ENCODE results near the gene SPNS2. TPM values are rescaled to one million over a fixed set of nuclear protein-coding genes. Genes with fewer than 3 reads are reported as not detected.

Gene SPNS2
- polyA plus RNA-seq, 1 of the 3 experiments (the other 2 are of a cell fraction) = 0.08 TPM

DNA sequence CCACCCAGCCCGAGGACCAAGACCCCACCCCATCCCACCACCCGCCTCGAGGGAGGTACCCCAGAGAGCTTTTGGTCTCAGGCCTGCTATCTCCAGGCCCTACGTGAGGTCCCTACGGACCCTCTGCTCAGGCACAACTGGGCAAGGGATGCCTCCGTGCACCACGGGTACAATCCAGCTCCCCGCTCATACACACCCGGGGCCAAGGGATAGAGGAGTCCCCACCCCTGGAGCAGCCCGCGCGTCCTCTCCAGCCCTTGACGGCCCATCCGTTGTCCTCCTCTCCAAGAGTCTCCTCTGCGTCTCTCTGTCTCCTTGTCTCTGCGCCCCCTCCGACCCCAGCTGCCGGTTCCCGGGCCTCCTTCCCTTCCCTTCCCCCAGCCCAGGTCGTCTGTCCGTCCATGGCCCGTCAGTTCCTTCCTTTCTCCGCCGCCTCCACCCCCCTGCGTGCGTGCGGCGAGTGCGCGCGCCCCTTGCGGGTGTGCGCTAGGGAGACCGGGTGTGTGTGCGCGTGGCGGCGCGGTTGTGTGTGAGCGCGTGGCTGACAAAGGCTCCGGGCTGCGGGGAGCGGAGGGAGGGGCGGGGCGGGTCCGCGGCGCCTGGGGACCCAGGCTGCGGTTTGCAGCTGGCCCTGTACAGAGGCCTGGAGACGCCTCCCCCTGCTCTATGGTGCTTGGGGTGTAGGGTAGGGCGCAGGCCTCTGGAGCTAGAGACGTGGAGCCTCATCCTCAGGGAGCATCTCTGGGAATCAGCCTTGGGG is 930 bp downstream of the SPNS2 start (continued):
- no peak for TF ChIP-seq CHD2 (IDR thresholded peaks at IDR 0.05; ENCODE audit: low read length, partially characterized antibody)

DNA sequence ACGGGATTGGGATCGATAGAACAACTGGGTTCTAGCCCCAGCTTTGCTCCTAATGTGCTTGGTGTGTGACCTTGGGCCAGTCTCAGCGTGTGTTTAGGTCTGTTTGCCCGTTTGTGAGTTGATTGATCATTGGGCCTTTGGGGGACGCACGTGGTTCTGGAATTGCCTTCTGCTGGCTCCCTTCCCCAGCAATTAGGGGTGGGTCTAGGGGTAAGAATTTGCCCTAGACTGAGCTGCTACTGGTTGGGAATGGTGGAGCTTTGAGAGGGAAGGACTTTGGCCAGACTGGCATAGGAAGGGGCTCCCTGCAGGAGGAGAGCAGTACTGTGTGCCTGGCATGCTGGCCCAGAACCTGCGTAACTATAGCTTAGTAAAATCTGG is 1.5 kb downstream of the SPNS2 start:
- DNase-seq = no peak
- Histone ChIP-seq H2AFZ (ENCODE audit: low read depth) (no peak overlapping the region), H4K20me1 (ENCODE audit: insufficient read depth) (0 out of 2 replicates have a peak, but pooled peaks cover 7% of the 10 kb centered on the region), H3K4me1 (ENCODE audit: control insufficient read depth in 1 of 2, insufficient read depth in 2 of 2, low read depth in 1 of 2, low read length in 1 of 2) (peaks cover 0 to 3% of the 10 kb centered on the region in 2 experiments; a peak in 1 of 4 replicates), H3F3A (replicated peaks; ENCODE audit: insufficient read depth) (peaks cover 5% of the 10 kb centered on the region), H3K9me2 (no peaks in the 10 kb centered on the region), H3K27ac (ENCODE audit: low read depth in 2 of 2, low read length in 1 of 2) (no peak overlapping the region), H3K79me2 (ENCODE audit: insufficient read depth) (no peaks in the 10 kb centered on the region), H3K9me3 (no peaks in the 10 kb centered on the region), H3K4me3 (ENCODE audit: low read depth in 2 of 2, low read length in 1 of 2) (no peak overlapping the region), H3K36me3 (replicated peaks in 1 of 2; ENCODE audit: control insufficient read depth in 1 of 2, insufficient read depth in 2 of 2, low read length in 1 of 2) (no peaks in the 10 kb centered on the region), H3K4me2 (no peak overlapping the region), H3K27me3 (ENCODE audit: insufficient read depth) (peaks cover 35% of the 10 kb centered on the region), H3K9ac (no peak overlapping the region)
- WGBS (ENCODE audit: low lambda C conversion rate) = 34% methylated on average over 7 of the region's 7 CpGs
- POLR2A ChIA-PET = no interaction called here
- TF ChIP-seq SIN3A (IDR thresholded peaks at IDR 0.05; ENCODE audit: borderline replicate concordance, low read depth, low read length) (no peak), NFIC (IDR thresholded peaks at IDR 0.05; ENCODE audit: borderline replicate concordance) (no peak), SMC3 (IDR thresholded peaks at IDR 0.05; ENCODE audit: low read depth, low read length) (no peak), FOXJ3 (CRISPR knock-in tag; IDR thresholded peaks at IDR 0.05) (no peak), MEF2A (IDR thresholded peaks at IDR 0.05; ENCODE audit: borderline replicate concordance, low read depth) (no peak), RCOR1 (IDR thresholded peaks at IDR 0.05; ENCODE audit: low read length) (no peak)
- TF ChIP-seq, protein P1, sequence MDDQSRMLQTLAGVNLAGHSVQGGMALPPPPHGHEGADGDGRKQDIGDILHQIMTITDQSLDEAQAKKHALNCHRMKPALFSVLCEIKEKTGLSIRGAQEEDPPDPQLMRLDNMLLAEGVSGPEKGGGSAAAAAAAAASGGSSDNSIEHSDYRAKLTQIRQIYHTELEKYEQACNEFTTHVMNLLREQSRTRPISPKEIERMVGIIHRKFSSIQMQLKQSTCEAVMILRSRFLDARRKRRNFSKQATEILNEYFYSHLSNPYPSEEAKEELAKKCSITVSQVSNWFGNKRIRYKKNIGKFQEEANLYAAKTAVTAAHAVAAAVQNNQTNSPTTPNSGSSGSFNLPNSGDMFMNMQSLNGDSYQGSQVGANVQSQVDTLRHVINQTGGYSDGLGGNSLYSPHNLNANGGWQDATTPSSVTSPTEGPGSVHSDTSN (IDR thresholded peaks at IDR 0.05) = no peak
- TF ChIP-seq, protein P2, sequence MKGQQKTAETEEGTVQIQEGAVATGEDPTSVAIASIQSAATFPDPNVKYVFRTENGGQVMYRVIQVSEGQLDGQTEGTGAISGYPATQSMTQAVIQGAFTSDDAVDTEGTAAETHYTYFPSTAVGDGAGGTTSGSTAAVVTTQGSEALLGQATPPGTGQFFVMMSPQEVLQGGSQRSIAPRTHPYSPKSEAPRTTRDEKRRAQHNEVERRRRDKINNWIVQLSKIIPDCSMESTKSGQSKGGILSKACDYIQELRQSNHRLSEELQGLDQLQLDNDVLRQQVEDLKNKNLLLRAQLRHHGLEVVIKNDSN (IDR thresholded peaks at IDR 0.05; ENCODE audit: borderline replicate concordance, low read depth) = no peak
- CTCF ChIA-PET = interaction anchor here (0.7 to 3.3 kb wide), 4 partner anchors 12 to 80 kb away, joined by 3 to 10 read pairs (median 5); no protein-coding TSS in a partner anchor

DNA sequence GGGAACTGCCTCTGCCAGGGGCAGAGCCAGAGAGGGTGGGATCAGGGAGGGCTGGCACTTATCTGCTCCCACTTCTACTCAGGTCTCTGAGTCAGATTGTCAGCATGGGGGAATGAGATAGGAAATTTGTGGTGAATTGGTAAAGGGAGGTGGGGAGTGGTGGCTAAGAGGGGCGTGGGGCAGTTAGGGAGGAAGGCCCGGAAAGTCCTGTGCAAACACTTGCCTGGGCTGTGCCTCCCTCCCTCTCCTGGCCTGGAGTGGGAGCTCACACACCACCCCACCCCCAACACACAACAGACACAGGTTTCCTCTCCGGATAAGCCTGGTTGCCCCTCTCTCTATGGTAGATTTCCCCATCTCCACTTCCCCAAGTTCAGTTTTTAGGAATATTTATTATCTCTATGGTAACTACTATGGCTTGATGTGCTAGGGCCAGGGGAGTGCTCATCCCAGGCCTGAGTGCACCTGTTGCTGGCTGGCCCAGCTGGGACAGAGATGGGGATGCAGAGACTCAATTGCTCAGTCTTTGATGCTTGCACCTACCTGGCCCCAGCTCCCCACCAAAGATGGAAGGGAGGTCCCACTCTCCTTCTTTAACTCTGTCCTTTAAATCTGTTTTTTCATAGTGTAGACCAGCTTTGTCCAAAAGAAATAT is 2.7 kb downstream of the SPNS2 start:
- Histone ChIP-seq H3K79me2 (ENCODE audit: insufficient read depth) (no peaks in the 10 kb centered on the region), H3K4me2 (no peak overlapping the region), H3K9me2 (no peaks in the 10 kb centered on the region), H3K4me1 (ENCODE audit: control insufficient read depth in 1 of 2, insufficient read depth in 2 of 2, low read depth in 1 of 2, low read length in 1 of 2) (peaks cover 0 to 3% of the 10 kb centered on the region in 2 experiments; a peak in 1 of 4 replicates), H3K9me3 (no peaks in the 10 kb centered on the region), H3K27me3 (ENCODE audit: insufficient read depth) (peaks cover 35% of the 10 kb centered on the region), H3K36me3 (replicated peaks in 1 of 2; ENCODE audit: control insufficient read depth in 1 of 2, insufficient read depth in 2 of 2, low read length in 1 of 2) (no peaks in the 10 kb centered on the region), H3K4me3 (ENCODE audit: low read depth in 2 of 2, low read length in 1 of 2) (no peak overlapping the region), H2AFZ (ENCODE audit: low read depth) (no peak overlapping the region), H3K9ac (no peak overlapping the region), H4K20me1 (ENCODE audit: insufficient read depth) (0 out of 2 replicates have a peak, but pooled peaks cover 7% of the 10 kb centered on the region), H3K27ac (ENCODE audit: low read depth in 2 of 2, low read length in 1 of 2) (no peak overlapping the region), H3F3A (replicated peaks; ENCODE audit: insufficient read depth) (peaks cover 5% of the 10 kb centered on the region)
- CTCF ChIA-PET = interaction anchor here (0.8 to 3.3 kb wide), 2 partner anchors 81 to 164 kb away, joined by 3 to 10 read pairs; no protein-coding TSS in a partner anchor
- DNase-seq = no peak
- POLR2A ChIA-PET = no interaction called here
- WGBS (ENCODE audit: low lambda C conversion rate) = 34% methylated on average over 3 of the region's 3 CpGs
- TF ChIP-seq, protein P1 (IDR thresholded peaks at IDR 0.05) = no peak
- TF ChIP-seq FOSL2 (IDR thresholded peaks at IDR 0.05; ENCODE audit: borderline replicate concordance, low read depth) = no peak
- no peak for TF ChIP-seq NFIC (IDR thresholded peaks at IDR 0.05; ENCODE audit: borderline replicate concordance)
- TF ChIP-seq MXI1 (IDR thresholded peaks at IDR 0.05; ENCODE audit: low read depth, low read length) = no peak
- TF ChIP-seq, protein P2 (IDR thresholded peaks at IDR 0.05; ENCODE audit: borderline replicate concordance, low read depth) = no peak
- TF ChIP-seq RAD21 (IDR thresholded peaks at IDR 0.05; ENCODE audit: low read length) = no peak
- no peak for TF ChIP-seq ELF1 (IDR thresholded peaks at IDR 0.05)
- no peak for TF ChIP-seq POLR2AphosphoS5 (IDR thresholded peaks at IDR 0.05; ENCODE audit: low read depth, low read length)
- TF ChIP-seq, protein P3, sequence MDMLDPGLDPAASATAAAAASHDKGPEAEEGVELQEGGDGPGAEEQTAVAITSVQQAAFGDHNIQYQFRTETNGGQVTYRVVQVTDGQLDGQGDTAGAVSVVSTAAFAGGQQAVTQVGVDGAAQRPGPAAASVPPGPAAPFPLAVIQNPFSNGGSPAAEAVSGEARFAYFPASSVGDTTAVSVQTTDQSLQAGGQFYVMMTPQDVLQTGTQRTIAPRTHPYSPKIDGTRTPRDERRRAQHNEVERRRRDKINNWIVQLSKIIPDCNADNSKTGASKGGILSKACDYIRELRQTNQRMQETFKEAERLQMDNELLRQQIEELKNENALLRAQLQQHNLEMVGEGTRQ (IDR thresholded peaks at IDR 0.05; ENCODE audit: borderline replicate concordance, low read depth, low read length) = no peak
- TF ChIP-seq SIN3A (IDR thresholded peaks at IDR 0.05; ENCODE audit: borderline replicate concordance, low read depth, low read length) = no peak
- TF ChIP-seq, protein P4, sequence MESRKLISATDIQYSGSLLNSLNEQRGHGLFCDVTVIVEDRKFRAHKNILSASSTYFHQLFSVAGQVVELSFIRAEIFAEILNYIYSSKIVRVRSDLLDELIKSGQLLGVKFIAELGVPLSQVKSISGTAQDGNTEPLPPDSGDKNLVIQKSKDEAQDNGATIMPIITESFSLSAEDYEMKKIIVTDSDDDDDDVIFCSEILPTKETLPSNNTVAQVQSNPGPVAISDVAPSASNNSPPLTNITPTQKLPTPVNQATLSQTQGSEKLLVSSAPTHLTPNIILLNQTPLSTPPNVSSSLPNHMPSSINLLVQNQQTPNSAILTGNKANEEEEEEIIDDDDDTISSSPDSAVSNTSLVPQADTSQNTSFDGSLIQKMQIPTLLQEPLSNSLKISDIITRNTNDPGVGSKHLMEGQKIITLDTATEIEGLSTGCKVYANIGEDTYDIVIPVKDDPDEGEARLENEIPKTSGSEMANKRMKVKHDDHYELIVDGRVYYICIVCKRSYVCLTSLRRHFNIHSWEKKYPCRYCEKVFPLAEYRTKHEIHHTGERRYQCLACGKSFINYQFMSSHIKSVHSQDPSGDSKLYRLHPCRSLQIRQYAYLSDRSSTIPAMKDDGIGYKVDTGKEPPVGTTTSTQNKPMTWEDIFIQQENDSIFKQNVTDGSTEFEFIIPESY (IDR thresholded peaks at IDR 0.05; ENCODE audit: borderline replicate concordance, low read depth) = no peak

Data from SK-N-SH (cell line).